Measurements from ENCODE around the gene FXYD6. TPM values are rescaled to one million over a fixed set of nuclear protein-coding genes. Genes with fewer than 3 reads are reported as not detected.

Gene FXYD6
- total RNA-seq, 1 donor from 2014 or later = 45.8 TPM

DNA sequence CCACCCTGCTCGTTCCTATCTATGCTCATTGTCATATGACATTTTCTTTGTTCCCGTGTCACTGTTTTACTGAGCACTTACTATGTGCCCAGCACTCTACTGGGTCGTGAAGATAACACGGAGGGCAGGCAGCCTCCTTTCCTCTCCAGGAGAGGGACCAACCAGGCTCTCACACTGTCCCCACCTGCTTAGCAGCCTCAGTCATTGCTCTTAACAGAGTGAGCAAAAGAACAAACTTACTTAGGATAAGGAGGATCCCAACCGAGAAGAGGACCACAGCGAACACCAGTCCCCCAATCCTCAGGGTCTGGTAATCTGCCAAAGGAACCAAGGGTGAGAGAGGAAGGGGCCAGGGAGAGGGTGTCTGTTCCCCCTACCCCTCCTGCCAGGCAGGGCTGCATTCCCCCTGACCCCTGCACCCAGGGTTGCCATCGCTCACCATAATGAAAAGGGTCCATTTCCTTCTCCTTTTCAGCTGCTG is 34.9 kb downstream of the FXYD6 start:
- TF ChIP-seq, protein P1, sequence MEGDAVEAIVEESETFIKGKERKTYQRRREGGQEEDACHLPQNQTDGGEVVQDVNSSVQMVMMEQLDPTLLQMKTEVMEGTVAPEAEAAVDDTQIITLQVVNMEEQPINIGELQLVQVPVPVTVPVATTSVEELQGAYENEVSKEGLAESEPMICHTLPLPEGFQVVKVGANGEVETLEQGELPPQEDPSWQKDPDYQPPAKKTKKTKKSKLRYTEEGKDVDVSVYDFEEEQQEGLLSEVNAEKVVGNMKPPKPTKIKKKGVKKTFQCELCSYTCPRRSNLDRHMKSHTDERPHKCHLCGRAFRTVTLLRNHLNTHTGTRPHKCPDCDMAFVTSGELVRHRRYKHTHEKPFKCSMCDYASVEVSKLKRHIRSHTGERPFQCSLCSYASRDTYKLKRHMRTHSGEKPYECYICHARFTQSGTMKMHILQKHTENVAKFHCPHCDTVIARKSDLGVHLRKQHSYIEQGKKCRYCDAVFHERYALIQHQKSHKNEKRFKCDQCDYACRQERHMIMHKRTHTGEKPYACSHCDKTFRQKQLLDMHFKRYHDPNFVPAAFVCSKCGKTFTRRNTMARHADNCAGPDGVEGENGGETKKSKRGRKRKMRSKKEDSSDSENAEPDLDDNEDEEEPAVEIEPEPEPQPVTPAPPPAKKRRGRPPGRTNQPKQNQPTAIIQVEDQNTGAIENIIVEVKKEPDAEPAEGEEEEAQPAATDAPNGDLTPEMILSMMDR (IDR thresholded peaks at IDR 0.05; ENCODE audit: insufficient read depth, low read length, poor library complexity, severe bottlenecking) = no peak
- Histone ChIP-seq H3K36me3 (ENCODE audit: control insufficient read depth, insufficient read depth, low read length) (no peaks in the 10 kb centered on the region), H3K4me3 (ENCODE audit: low read depth, low read length) (no peak overlapping the region), H3K27me3 (ENCODE audit: control insufficient read depth, insufficient read depth, low read length) (no peaks in the 10 kb centered on the region)
- DNase-seq (ENCODE audit: low read depth) = no peak

DNA sequence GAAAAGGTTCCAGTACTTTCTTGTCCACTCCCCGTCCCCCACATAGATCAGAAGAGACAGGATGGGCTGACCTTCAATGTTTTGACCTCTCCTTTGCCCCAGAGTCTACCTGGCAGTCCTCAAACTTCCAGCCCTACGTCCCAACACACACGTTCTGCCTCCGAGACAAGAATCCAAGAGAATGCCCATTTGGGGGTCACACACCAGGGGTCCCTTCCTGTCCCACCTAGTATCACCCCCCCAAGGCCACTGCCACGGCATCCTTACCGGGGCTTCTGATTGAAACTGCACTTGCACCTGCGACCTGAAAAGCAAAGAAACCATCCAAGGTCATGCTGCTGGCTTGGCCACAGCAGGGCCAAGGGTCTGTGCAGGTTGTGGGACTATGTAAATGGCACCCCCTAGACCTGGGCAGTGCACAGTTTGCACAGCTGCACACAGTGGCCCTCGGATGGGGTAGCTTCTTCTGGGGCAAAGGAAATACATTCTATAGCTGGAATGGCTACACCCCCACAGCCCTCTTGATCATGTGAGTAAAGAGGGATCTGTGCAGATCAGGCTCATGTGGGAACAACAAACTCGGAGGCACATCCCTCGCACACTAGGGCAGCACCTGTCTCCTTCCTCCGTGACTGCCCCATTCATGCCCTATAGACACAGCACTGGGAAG is 35.4 kb downstream of the FXYD6 start:
- Histone ChIP-seq H3K4me3 (ENCODE audit: low read depth, low read length) (no peak overlapping the region), H3K27me3 (ENCODE audit: control insufficient read depth, insufficient read depth, low read length) (no peaks in the 10 kb centered on the region), H3K36me3 (ENCODE audit: control insufficient read depth, insufficient read depth, low read length) (no peaks in the 10 kb centered on the region)
- TF ChIP-seq, protein P1 (IDR thresholded peaks at IDR 0.05; ENCODE audit: insufficient read depth, low read length, poor library complexity, severe bottlenecking) = no peak
- DNase-seq (ENCODE audit: low read depth) = no peak

DNA sequence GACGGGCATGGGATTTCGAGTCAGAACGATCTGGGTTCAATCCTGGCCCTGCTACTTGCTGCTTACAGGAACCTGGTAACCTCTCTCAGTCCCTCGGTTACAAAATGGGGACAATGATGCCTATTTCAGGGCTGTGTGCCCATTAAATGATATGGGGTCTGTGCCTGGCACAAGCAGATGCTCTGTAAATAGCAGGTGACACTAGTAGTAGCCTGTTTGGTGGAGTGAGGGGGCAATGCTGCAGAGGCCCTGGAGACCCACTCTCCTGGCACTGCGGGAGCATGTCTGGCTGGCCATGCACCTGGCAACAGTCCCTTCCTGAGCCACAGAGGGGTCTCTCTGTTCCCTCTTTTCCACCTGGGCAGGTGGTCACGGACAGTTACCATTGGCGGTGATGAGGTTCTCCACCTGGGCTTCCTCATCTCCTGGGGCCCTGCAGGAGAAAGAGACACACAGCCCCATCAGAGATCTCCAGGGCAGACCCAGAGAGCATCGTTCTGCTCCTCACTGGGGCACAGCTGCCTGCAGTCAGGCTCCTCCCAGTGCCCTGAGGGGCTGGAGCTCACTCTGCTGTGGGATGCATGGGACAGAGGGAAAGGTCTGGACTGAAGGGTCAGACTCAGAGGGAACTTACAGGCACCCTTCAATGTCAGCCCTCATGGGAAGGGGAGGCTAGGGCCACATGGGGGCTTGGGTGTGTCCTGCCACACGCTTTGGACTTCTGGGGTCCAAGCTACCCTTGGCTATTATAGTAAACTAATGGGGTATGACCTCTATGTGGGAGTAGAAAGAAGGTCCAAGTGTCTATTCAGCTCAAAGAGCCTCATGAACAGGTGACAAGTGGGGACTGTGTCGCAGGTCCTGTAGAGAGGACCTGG is 36.3 kb downstream of the FXYD6 start:
- H3K4me3 ChIP-seq (ENCODE audit: low read depth, low read length) = no peak overlapping the region
- H3K36me3 ChIP-seq (ENCODE audit: control insufficient read depth, insufficient read depth, low read length) = no peaks in the 10 kb centered on the region
- TF ChIP-seq, protein P1 (IDR thresholded peaks at IDR 0.05; ENCODE audit: insufficient read depth, low read length, poor library complexity, severe bottlenecking) = no peak
- H3K27me3 ChIP-seq (ENCODE audit: control insufficient read depth, insufficient read depth, low read length) = no peaks in the 10 kb centered on the region
- DNase-seq (ENCODE audit: low read depth) = no peak

DNA sequence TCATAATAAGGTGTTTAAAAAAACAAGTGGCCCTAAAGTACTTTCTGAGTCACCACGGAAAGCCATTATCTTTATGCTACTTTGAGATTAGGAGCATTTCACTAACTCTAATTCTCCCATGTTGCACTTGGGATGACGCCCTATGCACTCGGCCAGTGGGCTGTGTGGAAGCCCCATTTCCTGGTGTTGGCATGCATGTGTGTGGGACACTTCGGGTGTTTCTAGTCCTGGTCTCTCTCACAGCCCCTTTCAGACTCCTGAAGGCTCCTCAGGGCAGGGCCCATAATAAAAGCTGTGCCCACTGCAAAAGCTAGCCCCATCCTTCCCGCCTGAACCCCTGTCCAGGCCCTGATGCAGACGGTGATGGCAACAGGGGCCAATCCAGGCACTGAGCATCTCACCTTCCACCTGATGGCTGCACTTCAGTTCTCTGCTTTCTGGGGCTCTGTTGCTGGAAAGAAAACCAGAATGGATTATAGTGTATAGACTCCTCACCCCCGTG is 37.0 kb downstream of the FXYD6 start:
- Histone ChIP-seq H3K27me3 (ENCODE audit: control insufficient read depth, insufficient read depth, low read length) (no peaks in the 10 kb centered on the region), H3K4me3 (ENCODE audit: low read depth, low read length) (no peak overlapping the region), H3K36me3 (ENCODE audit: control insufficient read depth, insufficient read depth, low read length) (no peaks in the 10 kb centered on the region)
- no peak for DNase-seq (ENCODE audit: low read depth)
- TF ChIP-seq, protein P1 (IDR thresholded peaks at IDR 0.05; ENCODE audit: insufficient read depth, low read length, poor library complexity, severe bottlenecking) = no peak

DNA sequence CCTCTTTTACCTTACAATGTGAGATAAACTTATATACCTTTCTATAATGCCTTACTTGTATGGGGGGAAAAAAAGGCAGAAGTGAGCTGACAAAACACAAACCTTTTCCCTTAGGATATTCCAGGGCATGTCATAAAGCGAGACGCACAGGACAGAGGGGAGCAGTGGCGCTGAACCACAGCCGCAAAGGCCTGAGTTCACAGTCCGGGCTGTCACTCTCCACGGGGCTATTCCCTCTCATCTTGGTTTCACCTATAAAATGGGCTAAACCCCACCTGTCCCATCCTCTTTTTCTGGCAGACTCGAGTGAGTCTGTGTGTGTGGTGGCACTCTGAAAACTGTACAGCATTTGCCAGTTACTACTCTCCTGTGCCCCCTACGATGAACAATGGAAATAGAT is 37.6 kb downstream of the FXYD6 start:
- DNase-seq (ENCODE audit: low read depth) = no peak
- H3K4me3 ChIP-seq (ENCODE audit: low read depth, low read length) = no peak overlapping the region
- TF ChIP-seq, protein P1 (IDR thresholded peaks at IDR 0.05; ENCODE audit: insufficient read depth, low read length, poor library complexity, severe bottlenecking) = no peak
- H3K36me3 ChIP-seq (ENCODE audit: control insufficient read depth, insufficient read depth, low read length) = no peaks in the 10 kb centered on the region
- no peaks in the 10 kb centered on the region for H3K27me3 ChIP-seq (ENCODE audit: control insufficient read depth, insufficient read depth, low read length)

All from kidney epithelial cell (primary cell).